Loucy (cell line): Measurements from ENCODE around the gene WASF3.

Source experiments
- H2AFZ ChIP-seq: fragments of 200-600 bp; sonication (generic); 2 replicates; pipeline ENCODE4 v1.6.0; 2016; ENCODE audit warnings: antibody characterized with exemption, mild to moderate bottlenecking, low read length, moderate library complexity
- H3F3A ChIP-seq: fragments of 200-600 bp; 2 replicates; pipeline ENCODE4 v1.6.0; 2016; ENCODE audit warnings: antibody characterized with exemption, low read depth, mild to moderate bottlenecking
- H3K27me3 ChIP-seq: fragments of 200-600 bp; sonication (generic); 2 replicates; pipeline ENCODE4 v1.6.1; 2014; ENCODE audit warnings: low read length, mild to moderate bottlenecking; ENCODE audit not compliant: insufficient read depth, poor library complexity, severe bottlenecking
- H3K36me3 ChIP-seq: fragments of 200-600 bp; sonication (generic); 2 replicates; pipeline ENCODE4 v1.6.1; 2016; ENCODE audit warnings: low read length; ENCODE audit not compliant: insufficient read depth
- H3K4me1 ChIP-seq: fragments of 200-600 bp; sonication (generic); 2 replicates; pipeline ENCODE4 v1.5.1; 2014; ENCODE audit warnings: low read length, mild to moderate bottlenecking; ENCODE audit not compliant: insufficient read depth, poor library complexity, severe bottlenecking
- H3K4me2 ChIP-seq: fragments of 200-600 bp; sonication (generic); 2 replicates; pipeline ENCODE4 v1.6.0; 2014; ENCODE audit warnings: antibody characterized with exemption, low read length, low read depth, mild to moderate bottlenecking; ENCODE audit not compliant: poor library complexity, severe bottlenecking
- H3K4me3 ChIP-seq: fragments of 200-600 bp; sonication (generic); 2 replicates; pipeline ENCODE4 v1.5.1; 2014; ENCODE audit warnings: low read length, mild to moderate bottlenecking, mixed read lengths; ENCODE audit not compliant: poor library complexity, severe bottlenecking
- H3K79me2 ChIP-seq: fragments of 200-600 bp; sonication (generic); 2 replicates; pipeline ENCODE4 v1.6.1; 2014; ENCODE audit warnings: low read length; ENCODE audit not compliant: insufficient read depth
- H3K9ac ChIP-seq: fragments of 200-600 bp; sonication (generic); 2 replicates; pipeline ENCODE4 v1.6.0; 2014; ENCODE audit warnings: mild to moderate bottlenecking, low read depth, low read length, moderate library complexity; ENCODE audit not compliant: poor library complexity, severe bottlenecking
- H3K9me2 ChIP-seq: fragments of 200-600 bp; sonication (generic); replicated peaks from 2 replicates; pipeline ENCODE4 v1.6.1; 2016; ENCODE audit warnings: low read depth, low read length, mixed read lengths
- H3K9me3 ChIP-seq: fragments of 200-600 bp; sonication (generic); 2 replicates; pipeline ENCODE4 v1.6.1; 2014; ENCODE audit warnings: mild to moderate bottlenecking, antibody characterized with exemption, low read length, low read depth; ENCODE audit not compliant: insufficient read depth
- H4K20me1 ChIP-seq: fragments of 200-600 bp; sonication (generic); 2 replicates; pipeline ENCODE4 v1.6.0; 2014; ENCODE audit warnings: antibody characterized with exemption, low read length, mild to moderate bottlenecking; ENCODE audit not compliant: insufficient read depth, poor library complexity, severe bottlenecking
- EZH2phosphoT487 ChIP-seq: fragments of 200-600 bp; IDR thresholded peaks from 2 replicates; pipeline ENCODE4 v1.6.1; 2018; ENCODE audit warnings: antibody characterized with exemption, mild to moderate bottlenecking, moderate library complexity, borderline replicate concordance
- TF ChIP-seq, protein P1 (sequence below): fragments of 200-600 bp; sonication (generic); conservative IDR thresholded peaks from 2 replicates; pipeline ENCODE4 v1.5.1; 2014; ENCODE audit warnings: mild to moderate bottlenecking, antibody characterized with exemption, low read length

WASF3 gene

DNA sequence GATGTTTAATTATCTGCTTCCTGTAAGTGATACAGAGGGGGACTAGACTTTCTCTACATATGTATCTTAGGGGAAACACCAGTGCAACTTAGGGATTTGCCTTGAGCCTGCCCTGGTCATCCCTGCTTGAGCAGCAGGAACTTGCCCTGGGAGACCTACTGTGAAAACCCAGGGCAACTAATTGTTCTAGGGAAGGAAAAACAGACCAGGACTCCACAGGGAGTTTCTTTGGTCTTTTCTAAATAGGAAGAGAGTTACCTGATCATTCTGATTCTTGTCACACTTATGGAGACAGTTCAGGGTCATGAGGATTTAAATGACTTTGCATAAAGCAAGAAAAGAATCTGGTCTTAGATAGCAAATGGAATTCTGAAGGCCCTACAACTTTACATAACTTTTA lies 89.1 kb downstream of the WASF3 start:
- Histone ChIP-seq H3K36me3 (no peaks in the 10 kb centered on the region), H3K9ac (no peak overlapping the region), H3K79me2 (no peaks in the 10 kb centered on the region), H3K9me2 (no peaks in the 10 kb centered on the region), H3F3A (no peaks in the 10 kb centered on the region), H4K20me1 (no peaks in the 10 kb centered on the region), H2AFZ (no peak overlapping the region), H3K27me3 (no peaks in the 10 kb centered on the region), H3K9me3 (peaks cover 16% of the 10 kb centered on the region; the same call in 1 of the 2 replicates), H3K4me1 (no peaks in the 10 kb centered on the region), H3K4me3 (no peak overlapping the region), H3K4me2 (no peak overlapping the region)
- TF ChIP-seq EZH2phosphoT487 = no peak
- TF ChIP-seq, protein P1, sequence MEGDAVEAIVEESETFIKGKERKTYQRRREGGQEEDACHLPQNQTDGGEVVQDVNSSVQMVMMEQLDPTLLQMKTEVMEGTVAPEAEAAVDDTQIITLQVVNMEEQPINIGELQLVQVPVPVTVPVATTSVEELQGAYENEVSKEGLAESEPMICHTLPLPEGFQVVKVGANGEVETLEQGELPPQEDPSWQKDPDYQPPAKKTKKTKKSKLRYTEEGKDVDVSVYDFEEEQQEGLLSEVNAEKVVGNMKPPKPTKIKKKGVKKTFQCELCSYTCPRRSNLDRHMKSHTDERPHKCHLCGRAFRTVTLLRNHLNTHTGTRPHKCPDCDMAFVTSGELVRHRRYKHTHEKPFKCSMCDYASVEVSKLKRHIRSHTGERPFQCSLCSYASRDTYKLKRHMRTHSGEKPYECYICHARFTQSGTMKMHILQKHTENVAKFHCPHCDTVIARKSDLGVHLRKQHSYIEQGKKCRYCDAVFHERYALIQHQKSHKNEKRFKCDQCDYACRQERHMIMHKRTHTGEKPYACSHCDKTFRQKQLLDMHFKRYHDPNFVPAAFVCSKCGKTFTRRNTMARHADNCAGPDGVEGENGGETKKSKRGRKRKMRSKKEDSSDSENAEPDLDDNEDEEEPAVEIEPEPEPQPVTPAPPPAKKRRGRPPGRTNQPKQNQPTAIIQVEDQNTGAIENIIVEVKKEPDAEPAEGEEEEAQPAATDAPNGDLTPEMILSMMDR = no peak

DNA sequence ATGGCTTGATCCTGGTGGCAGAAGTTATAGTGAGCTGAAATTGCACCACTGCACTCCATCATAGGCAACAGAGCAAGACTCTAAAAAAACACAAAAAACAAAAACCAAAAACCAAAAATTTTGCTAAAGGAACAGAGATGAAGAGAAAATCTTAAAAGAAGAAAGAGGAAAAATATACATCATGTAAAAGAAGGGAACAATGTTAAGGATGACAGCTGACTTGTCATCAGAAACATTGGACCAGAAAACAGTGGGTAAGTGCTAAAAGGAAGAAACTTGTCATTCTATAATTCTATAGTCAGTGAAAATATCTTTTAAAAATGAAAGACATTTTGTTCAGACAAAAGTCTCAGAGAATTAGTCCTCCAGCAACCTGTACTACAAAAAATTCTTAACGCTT lies 93.8 kb downstream of the WASF3 start:
- Histone ChIP-seq H3K79me2 (no peaks in the 10 kb centered on the region), H3K36me3 (no peaks in the 10 kb centered on the region), H3K4me3 (no peak overlapping the region), H3K4me1 (peaks cover 15% of the 10 kb centered on the region), H2AFZ (no peak overlapping the region), H4K20me1 (no peaks in the 10 kb centered on the region), H3K9me2 (no peaks in the 10 kb centered on the region), H3K9me3 (peaks cover 18% of the 10 kb centered on the region; the same call in 1 of the 2 replicates), H3K4me2 (no peak overlapping the region), H3K9ac (no peak overlapping the region), H3F3A (no peaks in the 10 kb centered on the region), H3K27me3 (no peaks in the 10 kb centered on the region)
- TF ChIP-seq, protein P1 = no peak
- TF ChIP-seq EZH2phosphoT487 = no peak

DNA sequence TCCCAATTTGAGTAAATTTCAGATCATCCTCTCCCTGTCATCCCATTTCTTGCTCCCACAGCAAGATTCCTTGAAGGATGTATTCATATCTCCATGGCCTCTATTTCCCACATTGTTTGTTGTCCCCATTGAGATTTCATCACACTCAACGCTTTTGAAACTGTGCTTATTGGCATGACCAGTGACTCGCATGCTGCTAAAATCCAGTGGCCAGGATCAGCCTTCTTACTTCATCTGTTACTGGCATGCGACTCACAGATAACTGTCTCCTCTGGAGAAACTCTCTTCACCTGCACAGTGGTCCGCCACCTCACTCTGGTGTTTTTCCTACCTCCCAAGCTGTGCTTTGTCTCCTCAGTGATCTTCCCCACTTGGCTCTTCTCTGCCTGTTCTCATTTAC lies 95.8 kb downstream of the WASF3 start:
- H3K9me3 ChIP-seq = peaks cover 18% of the 10 kb centered on the region; the same call in 1 of the 2 replicates
- H3K36me3 ChIP-seq = no peaks in the 10 kb centered on the region
- H3K4me1 ChIP-seq = peaks cover 15% of the 10 kb centered on the region
- H4K20me1 ChIP-seq = no peaks in the 10 kb centered on the region
- H3K4me2 ChIP-seq = no peak overlapping the region
- TF ChIP-seq EZH2phosphoT487 = no peak
- TF ChIP-seq, protein P1 = no peak
- no peaks in the 10 kb centered on the region for H3K27me3 ChIP-seq
- no peak overlapping the region for H3K9ac ChIP-seq
- no peaks in the 10 kb centered on the region for H3F3A ChIP-seq
- no peak overlapping the region for H3K4me3 ChIP-seq
- H2AFZ ChIP-seq = no peak overlapping the region
- no peaks in the 10 kb centered on the region for H3K9me2 ChIP-seq
- no peaks in the 10 kb centered on the region for H3K79me2 ChIP-seq
